NCI-H1092 treated with DMSO at 0.1 percent for 48 hours (cell line): Measurements from ENCODE around the gene LY6G6F.
"Not testable (repeated sequence)": the region's sequence is repeated elsewhere in the genome, so short reads cannot be mapped to it uniquely, and the experiment has no call there.

ENCODE experiments used
- DNase-seq: peaks from one replicate; lab custom pipeline; 2025; lab: John Stamatoyannopoulos, UW

Gene LY6G6F

GRCh38 chr6:31702819-31703716 lies 3.6 kb upstream of the LY6G6F start, which contains the start of gene ABHD16A:
Gene ABHD16A (minus strand): TSS chr6:31703324. CDS start chr6:31703281, 43 bp downstream.
- peak; percentile 88 for DNase-seq

- no peak for DNase-seq
Measured at GRCh38 chr6:31705931-31706330, 735 bp upstream of the LY6G6F start.

- DNase-seq: no peak
Measured at GRCh38 chr6:31707701-31708100, 1.0 kb downstream of the LY6G6F start.

- DNase-seq: no peak
Measured at GRCh38 chr6:31708224-31708623, 1.6 kb downstream of the LY6G6F start.

- DNase-seq: not testable (repeated sequence)
Measured at GRCh38 chr6:31709157-31709556, 2.5 kb downstream of the LY6G6F start.

GRCh38 chr6:31710523-31711219 lies 4.0 kb downstream of the LY6G6F start:
- no peak for DNase-seq

GRCh38 chr6:31711233-31711632 lies 4.6 kb downstream of the LY6G6F start:
- no peak for DNase-seq

GRCh38 chr6:31712296-31712695 lies 5.6 kb downstream of the LY6G6F start:
- DNase-seq: no peak

GRCh38 chr6:31713465-31713864 lies 6.8 kb downstream of the LY6G6F start:
- DNase-seq: no peak

- DNase-seq: no peak
Measured at GRCh38 chr6:31713991-31714684, 7.5 kb downstream of the LY6G6F start.

- no peak for DNase-seq
Measured at GRCh38 chr6:31715022-31715958, 8.6 kb downstream of the LY6G6F start, which contains the start of gene LY6G6D. Gene LY6G6D (plus strand): TSS chr6:31715348. CDS start chr6:31715356, 8 bp downstream.

GRCh38 chr6:31717499-31718222 lies 11.0 kb downstream of the LY6G6F start:
- no peak for DNase-seq

- no peak for DNase-seq
Measured at GRCh38 chr6:31718265-31718664, 11.6 kb downstream of the LY6G6F start.

GRCh38 chr6:31719001-31719400 lies 12.3 kb downstream of the LY6G6F start:
- no peak for DNase-seq

- no peak for DNase-seq
Measured at GRCh38 chr6:31720196-31720770, 13.6 kb downstream of the LY6G6F start.

GRCh38 chr6:31721351-31722020 lies 14.8 kb downstream of the LY6G6F start, which contains the start of gene LY6G6C:
Gene LY6G6C (minus strand): TSS chr6:31721746. CDS start chr6:31721679, 67 bp downstream.
- DNase-seq: no peak

- DNase-seq: no peak
Measured at GRCh38 chr6:31722173-31722572, 15.5 kb downstream of the LY6G6F start.

GRCh38 chr6:31723245-31723979 lies 16.7 kb downstream of the LY6G6F start, which contains the start of gene MPIG6B:
Gene MPIG6B (plus strand): TSS chr6:31723373. CDS start chr6:31723384, 11 bp downstream.
- DNase-seq: no peak
